GM04503 (cell line): ENCODE results near the gene RAI1.
"Not testable (repeated sequence)": the region's sequence is repeated elsewhere in the genome, so short reads cannot be mapped to it uniquely, and the experiment has no call there.

Source experiments
- DNase-seq: peaks from one replicate; pipeline ENCODE4 v3.0.0-alpha.2; 2012; ENCODE audit warnings: low read depth

RAI1 gene

GRCh38 chr17:17805575-17805974, 124.3 kb downstream of the RAI1 start:
- DNase-seq, result no peak

GRCh38 chr17:17806035-17806434, 124.8 kb downstream of the RAI1 start:
- DNase-seq, result no peak

- no peak for DNase-seq
Measured at GRCh38 chr17:17806611-17807274, 125.5 kb downstream of the RAI1 start.

- DNase-seq, result no peak
Measured at GRCh38 chr17:17807440-17807839, 126.2 kb downstream of the RAI1 start.

- not testable (repeated sequence) for DNase-seq
Measured at GRCh38 chr17:17808200-17808599, 126.9 kb downstream of the RAI1 start.

GRCh38 chr17:17808706-17809432, 127.6 kb downstream of the RAI1 start:
- peak; percentile 18 for DNase-seq

- no peak for DNase-seq
Measured at GRCh38 chr17:17809531-17810083, 128.3 kb downstream of the RAI1 start.

- DNase-seq, result no peak
Measured at GRCh38 chr17:17810084-17810894, 129.0 kb downstream of the RAI1 start.

- DNase-seq, result no peak
Measured at GRCh38 chr17:17810895-17811248, 129.6 kb downstream of the RAI1 start.

GRCh38 chr17:17811381-17812210, 130.3 kb downstream of the RAI1 start:
- DNase-seq, result no peak

- no peak for DNase-seq
Measured at GRCh38 chr17:17812211-17813054, 131.2 kb downstream of the RAI1 start.

- no peak for DNase-seq
Measured at GRCh38 chr17:17813055-17813724, 131.9 kb downstream of the RAI1 start.

- DNase-seq, result no peak
Measured at GRCh38 chr17:17813725-17814095, 132.5 kb downstream of the RAI1 start.

- DNase-seq, result no peak
Measured at GRCh38 chr17:17814162-17815061, 133.2 kb downstream of the RAI1 start.

GRCh38 chr17:17815062-17815406, 133.8 kb downstream of the RAI1 start:
- no peak for DNase-seq

- DNase-seq, result no peak
Measured at GRCh38 chr17:17815436-17816200, 134.4 kb downstream of the RAI1 start.

- no peak for DNase-seq
Measured at GRCh38 chr17:17816240-17816814, 135.1 kb downstream of the RAI1 start.
